ENCODE data around the gene PHACTR3. TPM values are rescaled to one million over a fixed set of nuclear protein-coding genes. Genes with fewer than 3 reads are reported as not detected.

PHACTR3 gene
- total RNA-seq, 1 experiment from 2014 or later, result not detected

DNA sequence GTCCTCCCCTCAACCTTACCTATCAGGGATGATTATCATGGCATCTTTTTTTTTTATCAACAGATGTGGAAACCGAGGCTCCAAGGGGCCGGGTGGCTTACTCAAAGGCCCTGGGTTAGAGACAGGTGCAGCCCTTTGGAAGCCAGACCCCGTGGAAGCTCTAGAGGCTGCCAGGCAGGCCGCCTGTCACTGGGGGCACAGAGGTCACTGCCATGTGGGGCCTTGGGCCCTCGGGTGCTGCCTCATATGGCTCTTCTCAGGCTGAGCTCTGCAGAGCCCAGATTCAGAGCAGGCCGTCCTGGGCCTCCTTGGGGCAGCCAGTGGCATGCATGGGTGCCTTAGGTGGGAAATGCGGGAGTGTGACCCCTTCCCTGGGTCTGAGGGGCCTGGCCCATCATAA, 136.3 kb downstream of the PHACTR3 start:
- no peak overlapping the region for H2AFZ ChIP-seq (ENCODE audit: low read length)
- no peaks in the 10 kb centered on the region for H3K4me1 Mint-ChIP-seq
- H3K56ac ChIP-seq (ENCODE audit: insufficient read length, low read depth, low read length), result no peak overlapping the region
- no peak overlapping the region for H3K4ac ChIP-seq (ENCODE audit: low read depth, low read length)
- no peak overlapping the region for H2BK15ac ChIP-seq (ENCODE audit: low read depth, low read length)
- H2BK120ac ChIP-seq (ENCODE audit: low read depth, low read length, poor library complexity, severe bottlenecking), result no peak overlapping the region
- no peak overlapping the region for H2AK5ac ChIP-seq (ENCODE audit: insufficient read length, low read length)
- peaks cover 33% of the 10 kb centered on the region for H3K27me3 Mint-ChIP-seq (ENCODE audit: low read depth)
- no peak overlapping the region for H2BK20ac ChIP-seq (ENCODE audit: low read depth, low read length, poor library complexity, severe bottlenecking)
- H3K4me3 Mint-ChIP-seq, result no peak overlapping the region
- no peaks in the 10 kb centered on the region for H3K79me2 ChIP-seq (ENCODE audit: insufficient read depth, low read length)
- H3K27me3 ChIP-seq (ENCODE audit: insufficient read depth, low read length), result no peaks in the 10 kb centered on the region; the same call in 1 of the 2 replicates
- no peak overlapping the region for H3K27ac Mint-ChIP-seq
- no peaks in the 10 kb centered on the region for H4K20me1 ChIP-seq (ENCODE audit: control insufficient read depth, insufficient read depth, insufficient read length)
- H4K91ac ChIP-seq (ENCODE audit: insufficient read length, low read depth, low read length), result no peak overlapping the region
- H4K8ac ChIP-seq (replicated peaks; ENCODE audit: insufficient read length, low read depth, low read length), result no peak overlapping the region
- no peaks in the 10 kb centered on the region for H3K9me3 ChIP-seq (ENCODE audit: control insufficient read depth, low read depth, low read length)
- H3K27ac ChIP-seq (ENCODE audit: insufficient read length, low read depth, low read length), result no peak overlapping the region
- H3K18ac ChIP-seq (ENCODE audit: insufficient read length, low read depth, low read length), result no peak overlapping the region
- no peaks in the 10 kb centered on the region for H3K23me2 ChIP-seq (ENCODE audit: insufficient read length, low read depth, low read length, poor library complexity, severe bottlenecking)
- H3K36me3 Mint-ChIP-seq (ENCODE audit: insufficient read depth in 1 of 3, low read depth in 3 of 3), result peaks cover 0 to 5% (median 5%) of the 10 kb centered on the region in 3 experiments; a peak in 4 of 7 replicates
- no peak for DNase-seq
- no peak overlapping the region for H2BK12ac ChIP-seq (ENCODE audit: insufficient read length, low read depth, low read length)
- H3K9me3 Mint-ChIP-seq, result peaks cover 2 to 52% of the 10 kb centered on the region in 2 experiments; a peak in 3 of 5 replicates
- H3K79me1 ChIP-seq (ENCODE audit: insufficient read depth, low read depth, low read length, poor library complexity, severe bottlenecking), result no peaks in the 10 kb centered on the region
- H3K4me1 ChIP-seq (ENCODE audit: insufficient read depth, low read length), result no peaks in the 10 kb centered on the region
- H3K4me2 ChIP-seq (ENCODE audit: insufficient read depth, insufficient read length, low read length), result no peak overlapping the region
- no peak overlapping the region for H3T11ph ChIP-seq (ENCODE audit: low read length)
- H3K23ac ChIP-seq (ENCODE audit: insufficient read length, low read depth, low read length), result no peak overlapping the region
- H3K9ac ChIP-seq (ENCODE audit: extremely low read depth, insufficient read length, low read length), result no peak overlapping the region
- TF ChIP-seq, protein P1, sequence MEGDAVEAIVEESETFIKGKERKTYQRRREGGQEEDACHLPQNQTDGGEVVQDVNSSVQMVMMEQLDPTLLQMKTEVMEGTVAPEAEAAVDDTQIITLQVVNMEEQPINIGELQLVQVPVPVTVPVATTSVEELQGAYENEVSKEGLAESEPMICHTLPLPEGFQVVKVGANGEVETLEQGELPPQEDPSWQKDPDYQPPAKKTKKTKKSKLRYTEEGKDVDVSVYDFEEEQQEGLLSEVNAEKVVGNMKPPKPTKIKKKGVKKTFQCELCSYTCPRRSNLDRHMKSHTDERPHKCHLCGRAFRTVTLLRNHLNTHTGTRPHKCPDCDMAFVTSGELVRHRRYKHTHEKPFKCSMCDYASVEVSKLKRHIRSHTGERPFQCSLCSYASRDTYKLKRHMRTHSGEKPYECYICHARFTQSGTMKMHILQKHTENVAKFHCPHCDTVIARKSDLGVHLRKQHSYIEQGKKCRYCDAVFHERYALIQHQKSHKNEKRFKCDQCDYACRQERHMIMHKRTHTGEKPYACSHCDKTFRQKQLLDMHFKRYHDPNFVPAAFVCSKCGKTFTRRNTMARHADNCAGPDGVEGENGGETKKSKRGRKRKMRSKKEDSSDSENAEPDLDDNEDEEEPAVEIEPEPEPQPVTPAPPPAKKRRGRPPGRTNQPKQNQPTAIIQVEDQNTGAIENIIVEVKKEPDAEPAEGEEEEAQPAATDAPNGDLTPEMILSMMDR (conservative IDR thresholded peaks at IDR 0.05), result no peak
- no peak overlapping the region for H3K14ac ChIP-seq (ENCODE audit: insufficient read depth, low read length)
- WGBS (ENCODE audit: extremely low coverage, insufficient read length, low lambda C conversion rate), result no CpG with 5 or more reads among the region's 7 CpGs
- no peak overlapping the region for H4K5ac ChIP-seq (ENCODE audit: insufficient read length, low read depth, low read length)
- no peak overlapping the region for H2BK5ac ChIP-seq (ENCODE audit: insufficient read length, low read length)

Measured in H9 (cell line).